ENCODE data around the gene AGBL5. TPM values are rescaled to one million over a fixed set of nuclear protein-coding genes. Genes with fewer than 3 reads are reported as not detected.
A peak's percentile ranks its signal among the peaks of the same experiment; 100 is the strongest.

Gene AGBL5
- total and polyA plus RNA-seq, 2 of the 13 experiments (the other 11 are each of a cell fraction or from before 2014, with no cell fraction given): 55.9 to 73.3 TPM

GRCh38 chr2:27058210-27058609, 6.7 kb downstream of the AGBL5 start (continued):
- TF ChIP-seq, protein P1, sequence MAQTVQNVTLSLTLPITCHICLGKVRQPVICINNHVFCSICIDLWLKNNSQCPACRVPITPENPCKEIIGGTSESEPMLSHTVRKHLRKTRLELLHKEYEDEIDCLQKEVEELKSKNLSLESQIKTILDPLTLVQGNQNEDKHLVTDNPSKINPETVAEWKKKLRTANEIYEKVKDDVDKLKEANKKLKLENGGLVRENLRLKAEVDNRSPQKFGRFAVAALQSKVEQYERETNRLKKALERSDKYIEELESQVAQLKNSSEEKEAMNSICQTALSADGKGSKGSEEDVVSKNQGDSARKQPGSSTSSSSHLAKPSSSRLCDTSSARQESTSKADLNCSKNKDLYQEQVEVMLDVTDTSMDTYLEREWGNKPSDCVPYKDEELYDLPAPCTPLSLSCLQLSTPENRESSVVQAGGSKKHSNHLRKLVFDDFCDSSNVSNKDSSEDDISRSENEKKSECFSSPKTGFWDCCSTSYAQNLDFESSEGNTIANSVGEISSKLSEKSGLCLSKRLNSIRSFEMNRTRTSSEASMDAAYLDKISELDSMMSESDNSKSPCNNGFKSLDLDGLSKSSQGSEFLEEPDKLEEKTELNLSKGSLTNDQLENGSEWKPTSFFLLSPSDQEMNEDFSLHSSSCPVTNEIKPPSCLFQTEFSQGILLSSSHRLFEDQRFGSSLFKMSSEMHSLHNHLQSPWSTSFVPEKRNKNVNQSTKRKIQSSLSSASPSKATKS (CRISPR knock-in tag; IDR thresholded peaks at IDR 0.05): no peak
- 0 out of 2 replicates have a peak, but pooled peaks have one; percentile 16 for TF ChIP-seq ZNF687 (CRISPR knock-in tag; IDR thresholded peaks at IDR 0.05)

DNA sequence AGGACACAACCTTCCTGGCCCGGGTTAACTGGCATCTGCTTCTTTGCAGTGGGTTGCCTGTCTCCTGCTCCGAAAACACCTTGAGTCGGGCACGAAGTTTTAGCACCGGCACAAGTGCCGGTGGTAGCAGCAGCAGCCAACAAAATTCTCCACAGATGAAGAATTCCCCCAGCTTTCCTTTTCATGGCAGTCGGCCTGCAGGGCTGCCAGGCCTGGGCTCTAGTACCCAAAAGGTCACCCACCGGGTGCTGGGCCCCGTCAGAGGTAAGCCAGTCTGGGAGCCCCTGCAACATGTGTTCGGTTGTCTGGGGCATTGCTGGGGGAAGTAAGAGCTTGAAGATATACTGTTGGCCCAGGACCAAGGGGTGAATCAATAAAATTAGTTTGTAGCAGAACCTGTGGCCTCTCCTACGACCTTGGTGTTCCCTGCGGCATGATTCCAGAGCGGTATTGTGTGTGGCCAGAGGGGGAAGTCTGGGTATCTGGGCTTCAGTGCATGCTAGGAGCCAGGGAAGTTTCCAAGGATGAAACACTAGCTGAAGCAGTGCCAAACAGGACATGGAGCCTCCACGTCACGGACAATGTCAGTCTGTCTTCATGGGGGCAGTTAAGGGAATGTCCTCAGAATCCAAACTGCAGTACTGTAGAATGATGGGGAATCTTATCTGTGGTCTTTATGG, 7.8 kb downstream of the AGBL5 start:
- no TSS peak for BruUV-seq (replicated peaks)
- CTCF ChIA-PET (ENCODE audit: low intra/inter-chr PET ratio, low total read pairs): no interaction called here
- no peaks in the 10 kb centered on the region for H3K4me1 ChIP-seq (ENCODE audit: insufficient read depth, low read length)
- no peak overlapping the region for H3K27ac ChIP-seq (ENCODE audit: extremely low read length, insufficient read depth, low read length)
- H3K4me2 ChIP-seq (ENCODE audit: low read depth, low read length): no peak overlapping the region
- no peak for DNase-seq (ENCODE audit: low spot score)
- in situ Hi-C loops (cut with HindIII; ENCODE audit: extremely low pct_ligation_motif_present, low pct_unique_long_range_greater_than_20kb): no loop called here
- no peak overlapping the region for H2AFZ ChIP-seq (ENCODE audit: low read length)
- ATAC-seq: peak; percentile 41
- H3K4me3 ChIP-seq (replicated peaks in 1 of 3; ENCODE audit: insufficient read depth in 1 of 3, low read depth in 2 of 3, low read length in 3 of 3): no peak overlapping the region
- intact Hi-C loops (cut with micrococcal nuclease; ENCODE audit: unreplicated experiment): no loop called here
- peaks cover 2% of the 10 kb centered on the region; the same call in 1 of the 2 replicates for H4K20me1 ChIP-seq (ENCODE audit: insufficient read depth, low read length)
- no peaks in the 10 kb centered on the region for H3K9me3 ChIP-seq (ENCODE audit: low read length)
- no peaks in the 10 kb centered on the region for H3K27me3 ChIP-seq (ENCODE audit: control insufficient read depth in 1 of 2, insufficient read depth in 2 of 2, low read length in 2 of 2)
- no peaks in the 10 kb centered on the region for H3K79me2 ChIP-seq (ENCODE audit: insufficient read depth, low read length)
- no peak for FAIRE-seq
- H3K36me3 ChIP-seq (replicated peaks in 1 of 2; ENCODE audit: control insufficient read depth in 1 of 2, insufficient read depth in 2 of 2, low read length in 2 of 2): peaks cover 15 to 49% of the 10 kb centered on the region in 2 experiments
- POLR2A ChIA-PET: interaction anchor here (1.1 to 11.6 kb wide), 9 partner anchors 8 to 35 kb away, joined by 3 to 100 read pairs (median 7); partner anchors contain the start of genes AGBL5, EMILIN1 and OST4
- WGBS (ENCODE audit: low lambda C conversion rate): 89% methylated on average over 15 of the region's 15 CpGs
- no peak overlapping the region for H3K9ac ChIP-seq (ENCODE audit: insufficient read depth, low read depth, low read length)
- TF ChIP-seq ZNF687 (CRISPR knock-in tag; IDR thresholded peaks at IDR 0.05) (0 out of 2 replicates have a peak, but pooled peaks have one; percentile 21), POGK (CRISPR knock-in tag; conservative IDR thresholded peaks at IDR 0.05) (no peak), EP300 (IDR thresholded peaks at IDR 0.05; ENCODE audit: low read depth in 2 of 2, low read length in 2 of 2) (no peak), EP300 (CRISPR knock-in tag; IDR thresholded peaks at IDR 0.05; ENCODE audit: borderline replicate concordance) (no peak)

Measured in HepG2 (cell line).